Ovary (tissue), 9 donors: ENCODE measurements around the gene ACOT8. TPM values are rescaled to one million over a fixed set of nuclear protein-coding genes. Genes with fewer than 3 reads are reported as not detected.

ENCODE experiments used
- DNase-seq, 5 donors: peaks; one replicate each; pipeline ENCODE4 v3.0.0-alpha.2; 2019 to 2020
- H3K27ac ChIP-seq, 2 donors: fragments of 200-600 bp; one replicate each; pipeline versions ENCODE4 v1.5.1 to v1.8.0; 2019 to 2022
- H3K27me3 ChIP-seq: fragments of 200-600 bp; one replicate; pipeline ENCODE4 v1.8.0; 2022
- H3K36me3 ChIP-seq: fragments of 200-600 bp; sonication (generic); one replicate; pipeline ENCODE4 v1.5.1; 2019
- H3K4me1 ChIP-seq: one replicate; pipeline ENCODE4 v1.8.1; 2013; ENCODE audit warnings: mild to moderate bottlenecking, moderate library complexity; ENCODE audit not compliant: insufficient read depth
- H3K4me3 ChIP-seq: fragments of 200-600 bp; sonication (generic); one replicate; pipeline ENCODE4 v1.5.1; 2017
- H3K9me3 ChIP-seq, 2 donors: fragments of 200-600 bp in 1 of 2; sonication (generic) in 1 of 2; one replicate each; pipeline versions ENCODE4 v1.5.1 to v1.8.1; 2013 to 2019; ENCODE audit warnings: mild to moderate bottlenecking in 1 of 2, moderate library complexity in 1 of 2
- EP300 ChIP-seq: sonication (generic); formaldehyde crosslinking; IDR thresholded peaks from one replicate; pipeline ENCODE4 v1.6.1; 2017; ENCODE audit warnings: antibody characterized with exemption
- POLR2A ChIP-seq: fragments of 450-650 bp; IDR thresholded peaks from one replicate; pipeline ENCODE4 v1.6.1; 2017; ENCODE audit warnings: antibody characterized with exemption, mild to moderate bottlenecking, moderate library complexity
- whole genome bisulfite sequencing, 3 donors: extraction: QIAGEN DNeasy Blood & Tissue Kit in 1 of 3; methylation state at CpG; one replicate each; pipeline versions ENCODE4 v1.1.5 to v1.1.7; 2013 to 2017; 5-methylcytosine and 5-hydroxymethylcytosine counted together
- intact Hi-C, 4 donors: fragments of 100-400 bp; cut with DNase I; formaldehyde crosslinking; loops; one replicate each; pipeline versions ENCODE4 v1.11.0 to v1.15.1; 2022 to 2023
- polyA plus RNA-seq, 2 donors: library from polyadenylated mRNA; stranded (reverse); fragments of 200-250 nt in 1 of 2; fragments of 350-450 nt in 1 of 2; fragmentation: Illumina TruSeq in 1 of 2; extraction: RNeasy Lipid Tissue Mini Kit (QIAGEN cat#74804) in 1 of 2; gene quantifications; one replicate each; pipeline ENCODE4 v1.2.3, GENCODE V29; 2013 to 2014
- total RNA-seq, 7 donors: library from RNA; depleted of rRNA in 2 of 7; stranded (reverse); fragments of >200 nt in 2 of 7; fragmentation: NEBNext Ultra II Directional in 3 of 7; extraction: Animal tissue kit (Norgen Biotek cat#: 25700) in 3 of 7; gene quantifications; one replicate each; pipeline versions ENCODE4 v1.1.0 to v1.2.4, GENCODE V29; 2016 to 2023
- TF ChIP-seq, protein P1 (sequence below), 3 donors: fragments of 450-650 bp in 2 of 3; fragments of 200-600 bp in 1 of 3; IDR thresholded peaks; one replicate each; pipeline versions ENCODE4 v1.5.1 to v1.8.0; 2016 to 2022; ENCODE audit warnings: antibody characterized with exemption in 3 of 3, mild to moderate bottlenecking in 1 of 3
- donor health status: DM: no; HTN: no; CAD: no; lungs with moderate emphysema.
- donor health status: DM: no; HTN: no; CAD: no.
- donor health status: Bipolar disorder and iron deficiency.
- donor health status: DM: yes; HTN: yes; CAD: no.
- donor health status: DM: no; HTN: no; CAD: no.
- donor health status: DM: yes; HTN: yes; CAD: no.

ACOT8 gene
- total and polyA plus RNA-seq, 9 donors, result 13.5 to 26.7 (median 19.6) TPM

DNA sequence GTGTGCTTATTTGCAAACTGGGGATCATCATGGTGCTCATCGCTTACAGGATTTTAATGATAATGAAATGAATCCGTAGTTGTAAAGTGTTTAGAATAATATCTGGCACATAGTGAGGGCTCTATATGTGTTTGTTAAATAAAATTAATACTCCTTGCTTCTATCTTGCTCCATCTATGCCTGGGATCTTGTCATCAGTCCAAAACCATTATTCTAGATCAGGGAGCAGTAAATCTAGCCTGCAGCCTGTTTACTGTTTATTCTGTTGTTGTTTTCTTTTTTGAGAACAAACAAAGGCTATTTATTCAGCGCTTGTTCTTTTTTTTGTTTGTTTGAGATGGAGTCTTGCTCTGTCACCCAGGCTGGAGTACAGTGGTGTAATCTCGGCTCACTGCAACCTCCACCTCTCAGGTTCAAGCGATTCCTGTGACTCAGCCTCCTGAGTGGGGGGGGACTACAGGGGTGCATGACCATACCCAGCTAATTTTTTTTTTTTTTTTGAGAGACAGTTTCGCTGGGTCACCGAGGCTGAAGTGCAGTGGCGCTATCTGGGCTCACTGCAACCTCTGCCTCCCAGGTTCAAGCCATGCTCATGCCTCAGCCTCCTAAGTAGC lies 8.1 kb downstream of the ACOT8 start:
- intact Hi-C loops, result no loop called here
- H3K27ac ChIP-seq, result no peak overlapping the region

DNA sequence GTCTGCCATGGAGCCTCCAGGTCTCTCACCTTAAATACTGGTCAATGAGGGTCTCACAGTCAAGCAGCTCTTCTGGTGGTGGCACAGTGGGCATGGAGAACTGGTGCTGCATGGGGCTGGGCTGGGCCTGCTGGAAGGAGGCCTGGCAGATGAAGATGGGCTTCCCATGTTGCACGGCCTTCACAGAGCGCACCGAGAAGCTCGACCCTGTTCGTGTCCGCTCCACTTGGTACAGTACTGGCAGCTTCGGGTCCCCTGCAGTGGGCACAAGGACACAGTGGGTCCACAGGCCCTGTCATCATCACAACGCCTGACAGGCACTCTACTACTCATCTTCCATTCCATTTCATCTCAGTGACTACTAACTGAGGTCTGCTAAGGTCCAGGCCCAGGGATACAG lies 8.8 kb downstream of the ACOT8 start:
- no peak overlapping the region for H3K27ac ChIP-seq
- peak in 1 of 5 donors; percentile 14 for DNase-seq
- no peaks in the 10 kb centered on the region for H3K9me3 ChIP-seq
- WGBS, 3 donors, result 91 to 93% (median 92%) methylated on average over 8 of the region's 8 CpGs
- H3K27me3 ChIP-seq, result no peaks in the 10 kb centered on the region
- H3K4me1 ChIP-seq, result peaks cover 2% of the 10 kb centered on the region
- intact Hi-C loops, result no loop called here
- TF ChIP-seq, protein P1, sequence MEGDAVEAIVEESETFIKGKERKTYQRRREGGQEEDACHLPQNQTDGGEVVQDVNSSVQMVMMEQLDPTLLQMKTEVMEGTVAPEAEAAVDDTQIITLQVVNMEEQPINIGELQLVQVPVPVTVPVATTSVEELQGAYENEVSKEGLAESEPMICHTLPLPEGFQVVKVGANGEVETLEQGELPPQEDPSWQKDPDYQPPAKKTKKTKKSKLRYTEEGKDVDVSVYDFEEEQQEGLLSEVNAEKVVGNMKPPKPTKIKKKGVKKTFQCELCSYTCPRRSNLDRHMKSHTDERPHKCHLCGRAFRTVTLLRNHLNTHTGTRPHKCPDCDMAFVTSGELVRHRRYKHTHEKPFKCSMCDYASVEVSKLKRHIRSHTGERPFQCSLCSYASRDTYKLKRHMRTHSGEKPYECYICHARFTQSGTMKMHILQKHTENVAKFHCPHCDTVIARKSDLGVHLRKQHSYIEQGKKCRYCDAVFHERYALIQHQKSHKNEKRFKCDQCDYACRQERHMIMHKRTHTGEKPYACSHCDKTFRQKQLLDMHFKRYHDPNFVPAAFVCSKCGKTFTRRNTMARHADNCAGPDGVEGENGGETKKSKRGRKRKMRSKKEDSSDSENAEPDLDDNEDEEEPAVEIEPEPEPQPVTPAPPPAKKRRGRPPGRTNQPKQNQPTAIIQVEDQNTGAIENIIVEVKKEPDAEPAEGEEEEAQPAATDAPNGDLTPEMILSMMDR (IDR thresholded peaks at IDR 0.05), result no peak
- TF ChIP-seq POLR2A, result no peak
- TF ChIP-seq EP300, result no peak
- no peaks in the 10 kb centered on the region for H3K36me3 ChIP-seq
- H3K4me3 ChIP-seq, result no peak overlapping the region

More for the DNA sequence above, 8.1 kb downstream of the ACOT8 start:
- peak in 1 of 5 donors; percentile 7 for DNase-seq
- Histone ChIP-seq H3K36me3 (no peaks in the 10 kb centered on the region), H3K27me3 (no peaks in the 10 kb centered on the region), H3K4me3 (no peak overlapping the region), H3K9me3 (no peaks in the 10 kb centered on the region), H3K4me1 (peaks cover 2% of the 10 kb centered on the region)
- TF ChIP-seq, protein P1 (IDR thresholded peaks at IDR 0.05), result no peak
- no peak for TF ChIP-seq EP300
- no peak for TF ChIP-seq POLR2A
- 88 to 94% (median 89%) methylated on average over 8 of the region's 8 CpGs for WGBS, 3 donors

DNA sequence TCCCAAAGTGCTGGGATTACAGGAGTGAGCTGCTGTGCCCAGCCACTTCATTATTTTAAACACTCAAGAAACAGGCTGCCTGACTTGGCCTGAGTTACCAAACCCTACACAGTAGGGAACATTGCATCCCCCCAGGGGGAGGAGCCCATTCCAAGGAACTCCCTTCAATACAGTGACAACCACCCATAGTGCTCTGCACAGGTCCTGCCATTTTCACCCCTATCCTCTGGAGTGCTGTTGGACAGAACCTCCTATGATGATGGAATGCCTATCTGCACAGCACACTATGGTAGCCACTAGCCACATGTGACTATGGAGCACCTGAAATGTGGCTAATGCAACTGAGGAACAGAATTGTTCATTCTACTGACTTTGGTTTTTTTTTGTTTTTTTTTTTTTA lies 11.7 kb downstream of the ACOT8 start:
- Histone ChIP-seq H3K36me3 (no peaks in the 10 kb centered on the region), H3K4me3 (no peak overlapping the region), H3K27me3 (no peaks in the 10 kb centered on the region), H3K9me3 (no peaks in the 10 kb centered on the region), H3K4me1 (peaks cover 6% of the 10 kb centered on the region), H3K27ac (no peak overlapping the region)
- TF ChIP-seq POLR2A (no peak), EP300 (no peak)
- TF ChIP-seq, protein P1 (IDR thresholded peaks at IDR 0.05), result no peak
- DNase-seq, result no peak
- intact Hi-C loops, result no loop called here

DNA sequence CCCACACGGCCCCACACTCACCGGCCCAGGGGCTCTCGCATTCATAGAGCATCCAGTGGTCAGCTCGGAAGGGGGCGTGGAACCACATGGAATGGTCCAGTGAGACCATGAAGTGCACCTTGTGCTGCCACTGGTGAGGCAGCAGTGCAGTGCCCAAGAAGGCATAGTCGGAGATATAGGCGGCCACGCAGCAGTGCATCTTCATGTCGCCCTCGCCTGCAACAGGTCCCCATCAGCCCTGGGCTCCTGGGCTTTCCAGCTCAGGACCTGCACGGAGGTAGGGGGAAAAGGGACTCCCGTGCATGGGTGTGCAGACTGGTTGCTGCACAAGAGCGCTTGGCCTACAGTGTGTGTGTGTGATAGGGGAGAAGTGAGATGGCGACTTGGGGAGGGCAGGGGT lies 13.7 kb downstream of the ACOT8 start:
- TF ChIP-seq, protein P1 (IDR thresholded peaks at IDR 0.05), result no peak
- TF ChIP-seq EP300 (no peak), POLR2A (no peak)
- 89 to 91% (median 90%) methylated on average over 14 of the region's 14 CpGs for WGBS, 3 donors
- no peak overlapping the region for H3K4me3 ChIP-seq
- no peaks in the 10 kb centered on the region for H3K27me3 ChIP-seq
- intact Hi-C loops, result loop anchor here in 1 of 4 donors (5.0 kb wide), 1 partner anchor 44 kb away; the partner anchor contains the start of gene SPATA25
- H3K4me1 ChIP-seq, result peaks cover 6% of the 10 kb centered on the region
- H3K27ac ChIP-seq, result no peak overlapping the region
- no peaks in the 10 kb centered on the region for H3K36me3 ChIP-seq
- H3K9me3 ChIP-seq, result no peaks in the 10 kb centered on the region
- no peak for DNase-seq
